Measurements from ENCODE around the gene BAZ2B.
"Not testable (repeated sequence)": the region's sequence is repeated elsewhere in the genome, so short reads cannot be mapped to it uniquely, and the experiment has no call there.

The BAZ2B gene

DNA sequence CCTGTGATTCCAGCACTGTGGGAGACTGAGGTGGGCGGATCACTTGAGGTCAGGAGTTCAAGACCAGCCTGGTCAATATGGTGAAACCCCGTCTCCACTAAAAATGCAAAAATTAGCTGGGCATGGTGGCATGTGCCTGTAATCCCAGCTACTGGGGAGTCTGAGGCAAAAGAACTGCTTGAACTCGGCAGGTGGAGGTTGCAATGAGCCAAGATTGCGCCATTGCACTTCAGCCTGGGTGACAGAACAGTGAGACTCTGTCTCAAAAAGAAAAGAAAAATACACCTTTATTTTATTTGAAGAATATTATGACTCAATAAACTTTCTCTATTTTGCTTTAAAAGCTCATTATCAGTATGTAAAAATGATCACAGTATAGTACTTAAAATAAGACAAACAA, 81.1 kb downstream of the BAZ2B start:
- DNase-seq (ENCODE audit: low spot score), result not testable (repeated sequence)

DNA sequence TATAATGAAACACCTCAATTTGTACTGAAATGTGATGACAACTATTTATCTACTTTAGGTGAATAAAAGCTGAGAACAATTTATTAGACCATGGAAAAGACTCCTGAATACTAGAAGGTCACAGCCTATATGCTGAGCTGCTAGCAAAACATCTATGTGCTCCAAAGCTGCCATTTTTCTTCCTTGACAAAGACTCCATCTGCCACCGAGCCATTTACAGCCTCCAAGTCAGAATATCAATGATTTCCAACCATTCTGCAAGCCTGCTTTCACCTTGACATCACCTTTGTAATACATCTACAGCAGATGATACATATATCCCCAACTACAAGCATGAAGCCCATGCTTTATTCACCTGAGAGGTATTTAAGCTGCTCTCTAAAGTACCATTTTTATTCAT, 84.9 kb downstream of the BAZ2B start:
- DNase-seq (ENCODE audit: low spot score), result no peak

DNA sequence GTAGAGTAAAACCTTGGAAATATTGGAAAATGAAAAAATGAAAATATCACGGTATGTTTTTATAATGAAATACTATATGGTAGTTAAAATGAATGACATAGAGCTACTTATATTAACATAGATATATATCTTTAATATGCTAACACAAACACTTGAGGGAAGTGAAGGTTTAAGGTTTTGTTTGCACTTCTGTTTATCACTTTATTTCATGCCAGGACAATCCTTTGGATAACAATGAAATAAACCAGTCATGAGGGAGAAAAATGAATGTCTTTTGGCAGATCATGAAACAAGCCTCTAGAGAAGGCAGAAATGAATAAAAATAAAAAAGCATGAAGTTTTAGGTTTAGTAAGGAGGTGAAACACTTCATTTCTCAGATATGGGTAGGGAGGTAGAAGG, 89.9 kb downstream of the BAZ2B start:
- DNase-seq (ENCODE audit: low spot score), result no peak

DNA sequence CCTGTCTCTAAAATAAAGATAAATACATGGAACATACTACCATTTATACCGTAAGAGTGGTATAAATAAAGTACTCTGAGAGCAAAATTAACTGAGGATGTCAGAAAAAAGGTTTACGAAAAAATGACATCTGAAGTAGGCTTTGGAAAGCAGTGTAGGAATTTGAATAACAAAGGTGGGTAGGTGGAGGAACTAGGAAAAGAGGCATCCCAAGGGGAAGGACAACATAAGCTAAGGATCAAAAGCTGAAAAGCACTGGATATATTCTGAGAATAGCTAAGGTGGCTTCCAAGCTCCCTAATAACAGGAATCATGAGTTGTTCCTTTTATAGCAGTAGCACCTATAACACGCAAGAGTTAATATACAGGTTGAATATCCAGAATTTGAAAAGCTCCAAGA, 91.3 kb downstream of the BAZ2B start:
- DNase-seq (ENCODE audit: low spot score), result no peak

DNA sequence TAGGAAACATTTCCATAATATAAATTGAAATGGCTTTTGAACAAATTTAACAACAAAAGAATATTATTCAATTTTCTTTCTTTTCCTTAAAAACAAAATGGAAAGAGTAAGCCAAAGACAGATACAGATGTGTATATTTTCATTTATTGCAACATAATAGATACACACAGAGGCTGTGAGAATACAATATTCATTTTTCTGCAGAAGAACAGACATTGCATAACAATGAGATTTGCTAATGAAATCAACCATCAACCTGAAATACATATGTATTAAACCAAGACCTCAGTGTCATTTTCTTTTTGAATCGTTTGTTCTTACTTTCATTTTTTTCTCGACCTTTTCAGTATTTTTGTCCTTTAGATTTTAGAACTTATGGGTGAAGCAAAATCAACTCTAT, 95.1 kb downstream of the BAZ2B start:
- DNase-seq (ENCODE audit: low spot score), result no peak

DNA sequence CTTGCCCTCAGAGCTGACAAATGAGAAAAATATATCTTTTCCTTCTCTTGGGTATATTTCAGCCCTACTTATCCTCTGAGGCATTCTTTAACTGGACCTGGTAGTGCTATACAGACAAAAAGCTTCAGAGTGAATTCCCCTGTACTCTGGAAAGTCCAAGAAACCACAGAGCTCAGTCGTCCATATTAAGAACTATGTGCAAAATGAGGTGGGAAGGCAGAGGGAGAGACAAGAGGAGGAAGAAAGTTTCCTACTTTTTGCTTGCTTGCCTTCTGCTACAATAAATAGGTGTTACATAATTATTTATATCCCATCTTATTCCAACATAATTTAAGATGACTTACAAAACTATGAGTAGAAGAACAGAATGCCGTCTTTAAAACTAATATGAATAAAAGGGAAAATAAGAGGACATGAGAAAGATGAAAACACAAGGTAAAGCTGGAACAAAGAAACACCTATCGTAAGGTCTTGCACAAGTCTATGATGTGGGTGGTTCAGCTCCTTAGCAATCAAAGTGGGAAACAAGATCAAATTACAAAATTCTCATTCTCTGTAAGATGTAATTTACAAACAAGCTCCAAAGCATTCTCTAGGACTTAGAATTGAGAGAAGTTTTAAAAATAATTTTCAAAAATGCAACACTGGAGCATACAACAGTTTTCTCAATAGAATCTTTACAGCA, 97.9 kb downstream of the BAZ2B start:
- no peak for DNase-seq (ENCODE audit: low spot score)

DNA sequence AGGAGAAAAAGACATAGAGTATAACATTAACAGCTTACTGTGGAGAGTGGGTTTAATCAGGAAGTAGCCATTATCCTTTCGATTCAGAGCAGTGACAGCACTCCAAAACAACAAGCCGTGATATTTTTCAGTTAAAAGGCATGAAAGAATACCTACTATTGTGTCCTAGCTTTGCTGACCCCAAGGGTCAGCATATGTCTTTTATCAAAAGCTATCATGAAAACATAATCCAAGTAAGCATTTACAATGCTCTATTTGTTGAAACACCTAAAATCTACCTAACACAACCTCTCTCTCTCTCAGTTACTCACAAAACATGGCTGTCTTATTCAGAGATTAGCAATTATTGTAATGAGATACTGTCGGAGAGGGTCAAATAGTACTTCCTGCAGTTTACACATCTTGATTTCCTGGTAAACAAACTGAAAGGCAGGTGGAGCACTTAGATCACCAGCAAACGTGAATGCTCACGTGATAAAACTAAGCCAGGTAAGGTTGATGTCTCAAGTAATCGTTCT, 100.0 kb downstream of the BAZ2B start:
- DNase-seq (ENCODE audit: low spot score), result peak; percentile 21

DNA sequence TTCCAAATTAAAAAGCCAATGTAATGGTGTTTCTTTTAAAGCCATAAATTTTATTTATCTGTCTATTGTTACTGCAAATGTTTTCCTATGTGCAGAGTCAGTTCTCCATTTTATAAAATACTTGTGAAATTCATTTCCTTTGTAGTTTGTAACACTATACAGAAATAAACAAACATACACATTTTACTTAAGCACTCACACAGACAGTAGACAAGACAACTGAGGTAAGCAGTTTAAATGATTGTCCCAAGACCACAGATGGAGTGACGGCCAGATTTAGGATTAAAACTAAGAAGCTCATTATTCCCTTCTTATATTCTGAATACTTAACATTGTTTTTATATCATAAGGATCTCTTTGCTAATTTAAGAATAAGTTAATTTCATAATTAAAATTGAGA, 100.9 kb downstream of the BAZ2B start:
- DNase-seq (ENCODE audit: low spot score), result no peak

DNA sequence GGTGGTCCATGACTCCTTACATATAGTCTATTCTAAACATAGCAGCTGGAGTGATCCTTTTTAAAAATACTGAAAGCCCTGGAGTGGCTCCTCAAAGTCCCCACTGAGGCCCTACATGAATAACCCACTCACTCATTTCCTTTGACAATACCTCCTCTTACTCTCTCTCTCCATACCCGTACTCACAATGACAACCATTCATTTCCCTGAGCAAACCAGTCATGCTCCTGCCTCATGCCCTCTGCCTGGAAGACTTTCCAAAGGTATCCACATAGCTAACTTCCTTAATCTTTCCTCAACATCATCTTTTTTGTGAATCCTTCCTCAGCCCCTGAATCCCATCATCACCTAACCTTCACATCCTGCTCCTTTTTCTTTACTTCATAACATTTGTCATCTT, 102.6 kb downstream of the BAZ2B start:
- DNase-seq (ENCODE audit: low spot score), result no peak

DNA sequence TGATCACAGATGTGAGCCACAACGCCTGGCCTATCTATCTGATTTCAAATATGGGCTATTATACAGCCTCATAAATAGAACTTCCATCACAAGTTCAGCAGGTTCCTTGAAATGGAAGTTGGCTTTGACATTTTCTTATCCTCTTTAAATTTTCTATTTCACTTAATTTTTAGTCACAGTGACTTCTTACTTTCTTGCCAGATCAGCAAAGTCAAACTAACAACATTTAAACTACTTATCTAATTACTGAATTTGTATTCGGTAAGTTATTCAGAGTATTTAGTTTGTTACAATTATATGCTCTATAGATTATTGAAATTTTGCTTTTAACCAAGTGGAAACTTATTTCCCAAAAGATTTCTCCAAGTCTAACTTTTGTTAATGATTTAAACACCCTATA, 108.2 kb downstream of the BAZ2B start:
- no peak for DNase-seq (ENCODE audit: low spot score)

DNA sequence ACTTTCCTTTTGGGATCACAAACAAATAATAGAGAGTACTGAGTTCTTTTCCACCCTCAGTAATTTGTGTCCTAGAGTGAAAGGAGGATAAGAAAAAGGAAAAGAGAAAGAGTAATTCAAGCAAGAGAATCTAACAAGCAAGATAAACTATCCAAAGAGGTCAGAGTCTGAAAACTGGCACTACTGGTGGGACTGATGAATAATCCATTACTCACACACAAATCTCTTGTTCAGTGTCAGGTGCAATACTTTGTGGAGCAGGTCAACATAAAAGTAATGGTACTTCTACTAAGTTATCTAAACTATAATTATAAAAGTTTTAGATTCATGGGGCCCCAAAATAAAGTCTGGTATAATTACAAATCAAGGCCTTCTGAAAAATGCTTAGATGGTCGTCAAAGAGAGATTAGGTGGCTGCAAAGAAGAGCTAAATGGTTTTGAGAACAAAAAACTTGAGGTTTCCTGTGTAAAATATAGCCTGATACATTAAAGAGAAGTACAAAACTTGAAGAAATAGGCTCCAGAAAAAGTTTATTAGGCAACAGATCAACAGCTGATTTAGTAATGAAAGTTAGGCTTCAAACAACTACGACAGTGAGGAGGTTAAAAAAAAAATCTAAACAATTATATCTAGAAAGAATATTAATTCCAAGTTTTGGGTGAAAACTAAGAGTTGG, 109.4 kb downstream of the BAZ2B start:
- DNase-seq (ENCODE audit: low spot score), result no peak

DNA sequence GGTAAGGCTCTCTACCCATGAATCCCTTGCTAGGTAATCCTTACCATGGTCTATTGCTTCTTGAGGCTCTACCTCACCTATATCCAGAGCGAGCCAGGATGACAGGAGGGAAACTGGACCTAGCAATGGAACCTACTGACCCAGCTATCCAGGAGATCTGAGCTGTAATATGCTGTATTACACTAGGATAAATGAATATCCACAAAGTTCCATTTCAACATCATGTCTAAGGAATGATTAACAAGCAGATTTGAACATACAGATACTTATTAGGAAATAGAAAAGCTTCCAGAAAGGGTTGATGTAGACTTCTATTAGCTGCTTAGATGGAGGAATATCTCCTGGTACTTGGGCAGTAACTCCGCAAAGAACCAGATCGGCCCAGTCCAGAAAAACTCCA, 110.1 kb downstream of the BAZ2B start:
- DNase-seq (ENCODE audit: low spot score), result no peak

DNA sequence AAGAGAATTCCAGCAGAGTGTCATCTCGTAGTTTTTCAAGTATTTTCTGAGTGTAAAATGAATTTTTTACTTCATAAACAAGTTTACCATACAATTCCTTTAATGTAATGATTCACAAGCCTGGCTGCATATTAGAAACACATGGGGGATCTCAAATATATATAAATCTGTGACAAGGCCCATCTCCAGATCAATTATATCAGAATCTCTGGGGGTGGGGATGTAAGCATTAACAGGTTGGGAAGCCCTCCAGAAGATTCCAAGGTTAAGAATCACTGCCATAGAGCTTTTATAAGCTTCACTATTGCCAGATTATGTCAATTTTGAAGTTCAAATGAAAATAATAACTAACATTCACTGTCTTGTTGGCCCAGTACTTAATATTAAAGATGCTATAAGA, 111.2 kb downstream of the BAZ2B start:
- DNase-seq (ENCODE audit: low spot score), result no peak

DNA sequence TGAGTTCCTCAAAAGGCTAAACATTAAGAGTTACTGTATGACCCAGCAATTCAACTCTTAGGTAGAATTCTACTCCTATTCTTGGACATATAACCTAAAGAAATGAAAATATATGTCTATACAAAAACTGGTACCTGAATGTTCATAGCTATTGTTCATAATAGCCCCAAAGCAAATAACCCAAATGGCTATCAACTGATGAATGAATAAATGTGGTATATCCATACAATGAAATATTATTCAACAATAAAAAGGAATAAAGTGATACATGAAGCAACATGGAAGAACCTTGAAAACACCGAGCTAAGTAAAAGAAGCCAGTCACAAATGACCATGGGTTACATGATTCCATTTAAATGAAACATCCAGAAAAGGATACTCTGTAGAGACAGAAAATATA, 114.6 kb downstream of the BAZ2B start:
- no peak for DNase-seq (ENCODE audit: low spot score)

DNA sequence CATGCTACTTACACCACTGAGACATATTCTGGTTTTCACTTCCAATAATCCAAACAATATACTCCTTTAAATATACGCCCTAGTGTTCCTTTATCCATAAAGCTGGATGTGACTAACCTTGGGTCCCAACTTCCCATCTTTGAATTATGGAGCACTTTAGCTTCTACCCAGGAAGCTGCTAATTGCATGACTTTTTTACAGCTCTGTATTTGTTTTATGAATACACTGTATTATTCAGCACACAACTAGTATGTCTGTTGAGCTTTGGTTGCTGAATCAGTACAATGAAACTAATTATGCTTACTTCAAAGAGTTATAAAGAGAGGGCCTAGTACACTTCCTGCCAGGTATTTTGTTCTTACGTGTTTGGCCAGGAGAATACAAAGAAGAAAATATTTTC, 118.5 kb downstream of the BAZ2B start:
- no peak for DNase-seq (ENCODE audit: low spot score)

DNA sequence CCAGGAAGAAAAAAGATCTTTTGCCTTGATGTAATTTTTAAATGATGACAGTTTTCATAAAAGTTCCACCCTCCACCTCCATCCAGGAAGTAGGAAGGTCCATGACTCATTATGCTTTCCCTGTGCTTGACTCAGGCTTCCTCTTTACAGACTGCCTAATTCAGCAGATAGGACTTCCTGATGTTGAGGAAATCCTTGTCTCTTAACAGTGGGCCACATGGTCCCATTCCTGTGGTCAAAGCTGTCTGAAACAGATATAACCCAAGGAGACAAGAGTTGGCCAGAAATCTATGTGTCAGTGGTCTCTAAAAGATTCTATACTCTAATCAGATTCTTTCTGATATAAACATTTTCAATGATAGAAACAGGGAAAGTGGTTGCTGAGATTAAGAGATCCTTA, 119.1 kb downstream of the BAZ2B start:
- DNase-seq (ENCODE audit: low spot score), result peak; percentile 25

DNA sequence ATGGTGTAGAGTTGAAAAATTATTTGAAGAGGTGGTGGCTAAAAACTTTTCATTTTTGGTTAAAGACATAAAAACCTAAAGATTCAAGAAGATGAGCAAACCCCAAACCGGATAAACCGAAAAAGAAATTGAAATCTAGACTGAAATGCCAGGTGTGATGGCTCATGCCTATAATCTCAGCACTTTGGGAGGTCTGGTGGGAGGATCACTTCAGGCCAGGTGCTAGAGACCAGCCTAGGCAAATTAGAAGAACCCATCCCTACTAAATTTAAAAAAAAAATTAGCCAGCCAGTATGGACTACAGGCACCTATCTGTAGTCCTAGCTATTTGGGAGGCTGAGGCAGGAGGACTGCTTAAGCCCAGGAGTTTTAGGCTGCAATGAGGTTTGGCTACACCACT, 126.9 kb downstream of the BAZ2B start:
- no peak for DNase-seq (ENCODE audit: low spot score)

DNA sequence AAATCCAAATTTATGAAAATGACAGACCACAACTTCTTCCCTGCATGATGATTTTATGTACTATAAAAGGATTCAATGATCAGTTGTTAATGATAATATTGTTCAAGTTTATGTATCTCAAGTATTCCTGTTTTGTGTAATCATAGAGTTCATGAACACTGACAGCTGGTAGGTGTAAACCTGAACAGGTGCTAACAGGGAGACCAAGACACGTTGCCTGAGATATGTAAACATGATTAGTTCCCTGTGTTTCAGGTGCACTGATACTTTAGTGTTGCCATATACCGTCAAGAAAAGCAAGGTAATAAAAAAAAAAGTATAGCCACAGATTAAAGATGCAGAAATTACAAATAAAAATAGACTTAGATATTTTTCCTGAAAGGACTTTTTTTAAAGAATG, 131.8 kb downstream of the BAZ2B start:
- no peak for DNase-seq (ENCODE audit: low spot score)

DNA sequence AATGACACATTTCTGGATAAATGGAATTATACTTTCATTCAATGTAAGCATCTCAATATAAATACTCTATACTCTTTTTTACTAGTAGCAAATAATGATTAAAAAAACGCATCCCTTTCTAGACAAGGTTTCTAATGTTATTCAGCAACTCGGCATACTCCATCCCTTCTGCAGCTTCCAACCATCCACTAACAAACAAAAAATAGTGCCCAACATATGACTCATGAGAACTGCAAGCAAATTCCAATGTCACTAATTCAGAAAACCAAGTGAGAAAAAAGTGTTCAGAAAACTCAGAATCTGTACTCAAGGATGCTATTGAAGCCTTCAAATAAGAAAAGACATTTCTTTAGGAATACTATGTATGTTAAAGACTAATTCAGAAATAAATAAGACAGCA, 140.0 kb downstream of the BAZ2B start:
- DNase-seq (ENCODE audit: low spot score), result no peak

DNA sequence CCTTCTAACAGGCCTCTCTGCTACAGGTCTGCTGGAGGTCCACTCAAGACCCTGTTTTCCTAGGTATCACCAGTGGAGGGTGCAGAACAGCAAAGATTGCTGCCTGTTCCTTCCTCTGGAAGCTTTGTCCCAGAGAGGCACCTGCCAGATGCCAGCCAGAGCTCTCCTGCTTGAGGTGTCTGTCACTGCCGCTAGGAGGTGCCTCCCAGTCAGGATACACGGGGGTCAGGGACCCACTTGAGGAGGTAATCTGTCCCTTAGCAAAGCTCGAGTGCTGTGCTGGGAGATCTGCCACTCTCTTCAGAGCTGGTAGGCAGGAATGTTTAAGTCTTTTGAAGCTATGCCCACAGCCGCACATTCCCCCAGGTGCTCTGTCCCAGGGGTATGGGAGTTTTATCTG, 140.6 kb downstream of the BAZ2B start:
- no peak for DNase-seq (ENCODE audit: low spot score)

DNA sequence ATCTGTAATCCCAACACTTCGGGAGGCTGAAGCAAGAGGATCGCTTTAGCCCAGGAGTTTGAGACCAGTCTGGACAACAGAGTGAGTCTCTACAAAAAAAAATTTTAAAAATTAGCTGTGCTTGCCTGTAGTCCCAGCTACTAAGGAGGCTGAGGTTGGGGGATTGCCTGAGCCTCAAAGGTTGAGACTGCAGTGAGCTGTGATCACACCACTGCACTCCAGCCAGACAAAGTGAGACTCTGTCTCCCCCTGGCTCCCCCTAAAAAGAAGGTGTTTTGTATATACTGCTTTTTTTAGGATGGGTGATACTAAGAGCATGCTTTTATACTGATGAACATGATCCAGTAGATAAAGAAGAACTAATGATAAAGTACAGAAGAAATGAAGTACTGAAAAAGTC, 145.0 kb downstream of the BAZ2B start:
- DNase-seq (ENCODE audit: low spot score), result no peak

DNA sequence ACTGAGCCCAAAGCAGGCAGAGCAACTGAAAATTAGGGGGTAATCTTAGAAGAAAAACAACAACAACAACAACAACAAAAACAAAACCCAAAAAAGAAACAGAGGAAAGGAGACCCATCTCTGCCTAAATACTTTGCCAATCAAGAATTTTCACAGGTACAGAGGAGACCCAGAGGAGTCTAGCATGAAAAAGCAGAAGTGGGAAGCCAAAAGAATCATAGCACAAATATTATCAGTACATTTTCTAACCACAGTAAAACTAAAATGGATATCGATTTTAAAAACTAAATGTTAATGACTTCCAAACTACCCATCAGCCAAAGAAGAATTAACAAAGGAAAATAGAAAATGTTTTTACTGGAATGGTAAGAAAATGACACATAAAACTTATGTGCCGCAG, 148.1 kb downstream of the BAZ2B start:
- DNase-seq (ENCODE audit: low spot score), result no peak

DNA sequence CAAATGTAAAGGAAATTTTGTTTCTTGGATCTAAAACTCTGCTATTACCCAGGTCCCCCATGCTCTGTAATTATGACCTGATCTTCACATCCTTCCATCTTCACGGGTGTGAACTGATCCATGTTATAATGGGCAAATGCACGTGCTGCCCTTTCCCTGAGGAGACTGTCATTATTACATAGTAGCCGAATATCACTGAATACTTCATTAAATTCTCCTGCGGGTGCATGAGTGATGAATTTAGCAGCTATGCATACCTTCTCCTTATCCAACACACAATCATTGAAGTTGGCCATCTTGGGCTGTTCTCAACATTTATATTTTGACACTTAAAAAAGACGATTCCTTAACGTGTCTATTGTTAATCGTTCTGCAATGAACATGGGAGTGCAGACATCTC, 153.4 kb downstream of the BAZ2B start:
- DNase-seq (ENCODE audit: low spot score), result no peak

DNA sequence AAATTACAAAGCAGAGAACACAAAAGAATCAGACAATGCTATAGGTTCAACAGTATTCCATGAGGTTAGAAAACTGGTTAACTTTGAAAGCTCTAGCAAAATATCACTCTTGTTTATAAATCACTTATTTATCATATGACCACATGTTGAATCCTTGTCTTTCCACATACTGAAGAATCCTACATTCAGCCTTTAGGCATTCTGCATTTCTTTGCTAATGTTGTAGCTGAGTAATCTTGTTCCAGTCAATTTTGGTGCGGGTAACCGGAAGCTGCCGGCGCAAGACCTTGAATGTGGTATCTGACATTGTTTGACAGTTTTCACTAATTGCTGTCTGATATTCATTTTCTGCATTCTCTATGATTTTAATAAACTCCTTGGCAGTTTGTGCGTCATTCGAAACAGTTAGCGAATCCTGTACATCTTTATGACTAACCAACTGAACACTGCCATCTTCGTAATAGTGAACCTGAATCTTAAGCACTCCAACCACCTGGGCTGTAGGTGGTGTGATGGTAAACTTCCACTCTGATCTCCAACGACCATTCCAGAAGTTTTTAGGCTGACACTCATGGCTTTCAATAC, 154.1 kb downstream of the BAZ2B start:
- no peak for DNase-seq (ENCODE audit: low spot score)

Measured in activated CD4-positive, alpha-beta T cell treated with anti-CD3 and anti-CD28 coated beads, Interleukin-2, Interleukin-4, amounts not matched to agents 100 ng/mL and 50 ng/mL, durations not matched to agents 16 hours and 8 hours (primary cell).